ENCODE measurements around the gene CBFA2T3.

CBFA2T3 gene

DNA sequence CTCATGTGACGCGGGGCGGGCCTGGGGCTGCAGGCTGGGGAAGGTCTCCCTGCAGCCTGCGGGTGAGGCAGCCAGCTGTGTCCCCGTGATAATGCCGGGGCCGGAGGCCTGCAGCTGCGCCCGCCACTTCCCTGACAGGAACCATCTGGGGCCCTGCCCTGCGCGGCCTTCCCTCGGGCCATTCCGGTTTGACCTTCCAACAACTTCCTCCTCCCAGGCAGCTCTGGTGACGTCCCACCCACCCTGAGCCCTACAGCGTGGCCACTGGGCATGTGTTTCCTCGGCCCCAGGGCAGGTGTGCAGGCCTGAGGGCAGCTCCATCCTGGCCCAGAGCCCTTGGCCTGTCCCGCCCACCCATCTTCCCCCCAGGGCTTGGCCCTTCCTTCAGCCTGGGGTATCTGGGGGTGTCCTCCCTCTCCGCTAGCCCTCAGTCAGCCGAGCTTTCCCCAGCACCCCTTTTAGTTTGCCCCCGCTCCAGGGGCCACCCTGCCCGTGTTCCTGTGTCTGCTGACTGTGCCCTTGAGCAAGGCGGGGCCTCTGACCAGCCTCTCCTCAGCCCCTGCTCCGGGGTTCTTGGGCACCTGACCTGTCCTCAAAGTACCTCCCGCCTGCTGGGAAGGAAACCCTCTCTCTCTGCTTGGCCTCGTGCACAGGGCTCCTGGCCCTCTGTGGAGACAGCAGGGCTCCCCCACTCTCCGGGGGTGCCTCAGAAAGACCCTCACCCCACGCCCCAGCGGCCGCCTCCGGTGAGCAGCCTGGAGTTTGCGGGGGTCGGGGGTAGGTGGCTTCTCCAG is at the start of gene CBFA2T3:
Gene CBFA2T3 (minus strand): TSS at position 190 of the 794 bp plus-strand sequence. CDS start 400 bp downstream, outside the sequence.
- peak within 1 kb of the TSS; percentile 9 to 61 for H3K27ac ChIP-seq (ENCODE audit: low read depth in 2 of 2, low read length in 2 of 2)

DNA sequence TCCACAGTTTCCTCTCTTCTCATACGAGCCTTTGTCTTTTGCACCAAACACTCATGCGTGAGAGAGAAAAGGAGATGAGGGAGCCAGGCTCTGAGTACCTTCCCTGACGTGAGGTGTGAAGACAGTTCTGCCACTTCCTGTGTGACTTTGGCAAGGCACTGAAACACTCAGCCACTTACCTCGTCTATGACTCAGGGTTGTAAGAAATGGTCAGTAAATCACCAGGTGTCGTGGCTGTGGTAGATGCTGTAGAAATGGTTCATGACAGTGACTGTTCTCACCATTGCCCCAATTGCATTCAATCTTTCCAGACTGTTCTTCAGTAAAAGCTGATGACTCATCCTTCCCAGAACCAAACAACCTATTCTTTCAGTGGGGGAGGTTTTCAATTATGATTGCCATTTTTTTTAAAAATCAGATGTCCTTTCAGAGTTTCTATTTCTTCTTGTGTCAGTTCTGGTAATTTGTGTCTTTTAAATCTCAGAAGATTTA is 49.2 kb upstream of the CBFA2T3 start:
- Histone ChIP-seq H3K27ac (ENCODE audit: low read depth in 2 of 2, low read length in 2 of 2) (no peak overlapping the region), H3K9me3 (ENCODE audit: control insufficient read depth in 2 of 2, low read length in 2 of 2) (peaks cover 0 to 2% of the 10 kb centered on the region in 2 donors), H3K9ac (ENCODE audit: low read depth in 1 of 2, low read length in 2 of 2) (no peak overlapping the region), H3K4me1 (ENCODE audit: control insufficient read depth in 2 of 2, insufficient read depth in 2 of 2, low read length in 2 of 2) (no peaks in the 10 kb centered on the region), H3K27me3 (ENCODE audit: control insufficient read depth in 2 of 2, insufficient read depth in 2 of 2, low read length in 2 of 2) (no peaks in the 10 kb centered on the region), H3K36me3 (ENCODE audit: control insufficient read depth in 2 of 2, insufficient read depth in 2 of 2, low read length in 2 of 2) (no peaks in the 10 kb centered on the region), H3K4me3 (ENCODE audit: low read length in 2 of 2) (no peak overlapping the region)

More for the DNA sequence above, at the start of gene CBFA2T3:
- Histone ChIP-seq H3K4me3 (ENCODE audit: low read length in 2 of 2) (peak within 1 kb of the TSS; percentile 23 to 52), H3K4me1 (ENCODE audit: control insufficient read depth in 2 of 2, insufficient read depth in 2 of 2, low read length in 2 of 2) (peaks cover 13 to 15% of the 10 kb centered on the region in 2 donors), H3K9me3 (ENCODE audit: control insufficient read depth in 2 of 2, low read length in 2 of 2) (no peaks in the 10 kb centered on the region), H3K36me3 (ENCODE audit: control insufficient read depth in 2 of 2, insufficient read depth in 2 of 2, low read length in 2 of 2) (no peaks in the 10 kb centered on the region), H3K27me3 (ENCODE audit: control insufficient read depth in 2 of 2, insufficient read depth in 2 of 2, low read length in 2 of 2) (peaks cover 4% of the 10 kb centered on the region in 2 donors), H3K9ac (ENCODE audit: low read depth in 1 of 2, low read length in 2 of 2) (no peak within 1 kb of the TSS)

DNA sequence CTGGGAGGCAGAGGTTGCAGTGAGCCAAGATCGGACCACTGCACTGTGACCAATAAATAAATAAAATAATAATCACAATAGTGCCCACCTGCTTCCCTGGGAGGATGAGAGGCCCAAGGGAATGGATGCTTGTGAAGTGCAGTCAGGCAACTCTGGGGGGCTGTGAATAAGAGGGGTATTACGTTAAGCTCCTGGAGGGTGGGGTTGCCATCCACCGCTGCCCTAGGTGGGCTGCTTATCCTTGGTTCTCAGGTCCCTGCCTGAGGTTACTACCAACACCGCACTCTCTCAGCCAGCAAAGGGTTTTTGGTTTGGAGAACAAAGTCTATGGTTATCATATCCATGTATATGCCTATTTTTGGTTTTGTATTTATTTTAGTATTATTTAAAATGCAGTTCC is 48.6 kb upstream of the CBFA2T3 start:
- Histone ChIP-seq H3K9ac (ENCODE audit: low read depth in 1 of 2, low read length in 2 of 2) (no peak overlapping the region), H3K27me3 (ENCODE audit: control insufficient read depth in 2 of 2, insufficient read depth in 2 of 2, low read length in 2 of 2) (no peaks in the 10 kb centered on the region), H3K9me3 (ENCODE audit: control insufficient read depth in 2 of 2, low read length in 2 of 2) (no peaks in the 10 kb centered on the region), H3K27ac (ENCODE audit: low read depth in 2 of 2, low read length in 2 of 2) (no peak overlapping the region), H3K36me3 (ENCODE audit: control insufficient read depth in 2 of 2, insufficient read depth in 2 of 2, low read length in 2 of 2) (no peaks in the 10 kb centered on the region), H3K4me3 (ENCODE audit: low read length in 2 of 2) (no peak overlapping the region), H3K4me1 (ENCODE audit: control insufficient read depth in 2 of 2, insufficient read depth in 2 of 2, low read length in 2 of 2) (no peaks in the 10 kb centered on the region)

DNA sequence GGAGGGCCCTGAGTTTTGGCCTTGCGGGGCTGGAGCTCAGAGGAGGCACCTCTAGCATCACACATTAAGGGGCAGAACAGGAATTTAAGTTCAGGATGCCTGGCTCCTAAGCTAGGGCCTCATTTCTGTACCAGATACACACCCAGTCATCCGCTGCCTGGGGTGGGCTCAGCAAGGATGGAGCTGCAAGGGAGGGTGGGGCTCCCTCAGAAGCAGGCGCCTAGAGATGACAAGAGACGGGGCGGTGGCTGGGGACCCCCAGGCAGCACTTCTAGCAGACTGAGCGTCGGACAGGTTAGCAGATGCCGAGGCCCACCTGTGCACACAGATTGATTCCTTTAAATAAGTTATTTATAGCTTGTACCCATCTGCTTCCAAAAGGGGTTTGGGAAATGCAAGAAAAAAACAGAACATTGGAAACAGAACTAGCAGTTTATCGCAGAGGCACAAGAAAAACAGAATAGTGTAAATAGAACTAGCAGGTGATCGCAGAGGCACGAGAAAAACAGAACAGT is 47.6 kb upstream of the CBFA2T3 start:
- Histone ChIP-seq H3K27ac (ENCODE audit: low read depth in 2 of 2, low read length in 2 of 2) (no peak overlapping the region), H3K36me3 (ENCODE audit: control insufficient read depth in 2 of 2, insufficient read depth in 2 of 2, low read length in 2 of 2) (no peaks in the 10 kb centered on the region), H3K9me3 (ENCODE audit: control insufficient read depth in 2 of 2, low read length in 2 of 2) (no peaks in the 10 kb centered on the region), H3K4me3 (ENCODE audit: low read length in 2 of 2) (no peak overlapping the region), H3K4me1 (ENCODE audit: control insufficient read depth in 2 of 2, insufficient read depth in 2 of 2, low read length in 2 of 2) (no peaks in the 10 kb centered on the region), H3K27me3 (ENCODE audit: control insufficient read depth in 2 of 2, insufficient read depth in 2 of 2, low read length in 2 of 2) (no peaks in the 10 kb centered on the region), H3K9ac (ENCODE audit: low read depth in 1 of 2, low read length in 2 of 2) (no peak overlapping the region)

DNA sequence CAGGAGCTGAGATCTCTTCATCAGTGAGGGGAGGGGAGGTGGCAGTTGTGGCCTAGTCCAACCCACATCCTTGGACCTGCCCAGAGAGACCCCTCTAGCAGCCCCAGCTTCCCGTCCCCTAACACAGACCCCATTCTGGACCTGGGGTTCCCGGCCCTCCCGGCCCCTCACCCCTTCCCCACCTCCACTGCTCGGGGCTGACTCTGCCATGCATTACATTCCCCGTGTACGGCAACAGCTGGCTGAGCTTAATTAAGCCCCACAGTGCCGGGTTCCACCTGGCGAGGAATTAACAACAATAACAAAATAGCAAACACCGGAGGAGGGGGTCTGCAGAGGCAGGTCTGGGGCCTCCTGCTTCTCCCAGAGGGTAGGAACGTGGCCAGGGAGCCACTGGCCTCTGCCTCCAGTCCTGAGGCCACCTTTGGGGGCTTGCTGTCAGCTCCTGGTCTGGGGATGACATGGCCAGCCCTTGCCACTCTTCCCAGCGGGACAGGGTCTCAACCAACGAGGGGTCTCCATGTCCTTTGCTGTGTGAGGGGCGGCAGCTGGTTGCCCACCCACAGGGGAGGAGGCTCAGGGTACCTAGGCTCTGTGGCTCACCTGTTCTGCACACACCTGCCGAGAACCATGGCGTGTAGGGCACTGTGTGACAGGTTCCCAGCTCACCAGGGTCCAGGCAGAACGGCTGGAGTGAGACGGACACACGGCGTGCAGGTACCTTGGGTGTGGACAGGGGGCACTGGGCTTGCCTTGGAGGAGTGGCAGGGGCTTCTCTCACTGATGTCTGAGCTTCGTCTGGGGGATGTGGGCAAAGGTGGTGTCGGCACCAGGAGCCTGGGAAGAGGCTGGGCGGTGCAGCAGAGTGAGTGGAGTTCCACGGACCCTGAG is 46.9 kb upstream of the CBFA2T3 start:
- no peak overlapping the region for H3K27ac ChIP-seq (ENCODE audit: low read depth in 2 of 2, low read length in 2 of 2)
- H3K27me3 ChIP-seq (ENCODE audit: control insufficient read depth in 2 of 2, insufficient read depth in 2 of 2, low read length in 2 of 2): no peaks in the 10 kb centered on the region

DNA sequence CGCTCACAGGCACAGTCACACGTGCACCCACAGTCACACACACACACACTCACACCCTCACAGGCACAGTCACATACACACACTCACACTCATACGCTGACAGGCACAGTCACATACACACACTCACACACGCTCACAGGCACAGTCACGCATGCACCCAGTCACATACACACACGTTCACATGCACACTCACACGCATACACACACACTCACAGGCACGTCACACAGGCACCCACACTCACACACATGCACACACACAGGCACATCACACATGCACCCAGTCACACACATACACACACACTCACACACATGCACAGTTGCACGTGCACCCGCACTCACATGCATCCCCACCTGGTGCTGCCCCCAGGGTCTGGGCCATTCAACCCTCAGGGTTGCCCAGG is 46.1 kb upstream of the CBFA2T3 start:
- Histone ChIP-seq H3K9ac (ENCODE audit: low read depth in 1 of 2, low read length in 2 of 2) (no peak overlapping the region), H3K9me3 (ENCODE audit: control insufficient read depth in 2 of 2, low read length in 2 of 2) (no peaks in the 10 kb centered on the region), H3K27me3 (ENCODE audit: control insufficient read depth in 2 of 2, insufficient read depth in 2 of 2, low read length in 2 of 2) (peaks cover 0 to 2% of the 10 kb centered on the region in 2 donors), H3K4me1 (ENCODE audit: control insufficient read depth in 2 of 2, insufficient read depth in 2 of 2, low read length in 2 of 2) (no peaks in the 10 kb centered on the region), H3K27ac (ENCODE audit: low read depth in 2 of 2, low read length in 2 of 2) (no peak overlapping the region), H3K4me3 (ENCODE audit: low read length in 2 of 2) (no peak overlapping the region), H3K36me3 (ENCODE audit: control insufficient read depth in 2 of 2, insufficient read depth in 2 of 2, low read length in 2 of 2) (no peaks in the 10 kb centered on the region)

More for the DNA sequence above, 46.9 kb upstream of the CBFA2T3 start:
- Histone ChIP-seq H3K9me3 (ENCODE audit: control insufficient read depth in 2 of 2, low read length in 2 of 2) (no peaks in the 10 kb centered on the region), H3K4me3 (ENCODE audit: low read length in 2 of 2) (no peak overlapping the region), H3K9ac (ENCODE audit: low read depth in 1 of 2, low read length in 2 of 2) (no peak overlapping the region), H3K36me3 (ENCODE audit: control insufficient read depth in 2 of 2, insufficient read depth in 2 of 2, low read length in 2 of 2) (no peaks in the 10 kb centered on the region), H3K4me1 (ENCODE audit: control insufficient read depth in 2 of 2, insufficient read depth in 2 of 2, low read length in 2 of 2) (no peaks in the 10 kb centered on the region)

DNA sequence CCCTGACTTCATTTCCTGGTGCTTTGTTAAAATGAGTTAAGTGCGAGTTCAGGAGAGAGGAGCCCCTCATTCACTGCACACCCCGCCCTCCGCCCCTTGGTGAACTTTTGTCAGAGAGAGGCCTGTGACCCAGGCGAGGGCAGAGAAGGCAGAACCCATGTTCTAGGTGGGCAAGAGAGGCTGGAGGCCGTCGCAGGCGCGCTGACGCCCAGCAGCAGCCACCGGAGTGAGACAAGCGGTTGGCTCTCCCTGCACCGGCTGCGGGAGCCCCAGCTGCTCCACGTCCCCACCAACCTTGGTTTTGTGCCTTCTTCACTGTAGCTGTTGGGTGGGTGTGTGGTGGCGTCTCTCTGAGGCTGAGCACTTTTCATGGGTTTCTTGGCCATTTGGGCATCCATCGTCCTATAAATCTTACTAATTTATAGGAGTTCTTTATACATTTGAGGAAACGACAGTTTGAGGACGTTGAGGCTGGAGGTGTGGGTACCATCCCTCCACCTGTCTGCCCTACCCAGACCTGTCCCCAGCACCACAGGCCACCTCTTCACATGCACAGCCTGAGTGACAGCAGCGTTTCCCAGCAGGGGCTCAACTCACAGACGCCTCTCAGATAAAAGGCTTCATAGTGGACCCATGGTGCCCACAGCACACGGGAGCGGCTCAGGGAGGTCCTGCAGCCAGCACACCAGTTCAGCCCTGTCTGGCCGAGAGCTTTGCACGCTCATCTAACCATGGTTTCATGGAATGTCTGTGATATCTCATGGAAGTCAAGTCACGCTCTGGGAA is 45.2 kb upstream of the CBFA2T3 start:
- H3K4me3 ChIP-seq (ENCODE audit: low read length in 2 of 2): no peak overlapping the region
- H3K27me3 ChIP-seq (ENCODE audit: control insufficient read depth in 2 of 2, insufficient read depth in 2 of 2, low read length in 2 of 2): peaks cover 0 to 2% of the 10 kb centered on the region in 2 donors
- H3K9me3 ChIP-seq (ENCODE audit: control insufficient read depth in 2 of 2, low read length in 2 of 2): no peaks in the 10 kb centered on the region
- H3K27ac ChIP-seq (ENCODE audit: low read depth in 2 of 2, low read length in 2 of 2): no peak overlapping the region
- no peak overlapping the region for H3K9ac ChIP-seq (ENCODE audit: low read depth in 1 of 2, low read length in 2 of 2)
- no peaks in the 10 kb centered on the region for H3K4me1 ChIP-seq (ENCODE audit: control insufficient read depth in 2 of 2, insufficient read depth in 2 of 2, low read length in 2 of 2)
- H3K36me3 ChIP-seq (ENCODE audit: control insufficient read depth in 2 of 2, insufficient read depth in 2 of 2, low read length in 2 of 2): no peaks in the 10 kb centered on the region

DNA sequence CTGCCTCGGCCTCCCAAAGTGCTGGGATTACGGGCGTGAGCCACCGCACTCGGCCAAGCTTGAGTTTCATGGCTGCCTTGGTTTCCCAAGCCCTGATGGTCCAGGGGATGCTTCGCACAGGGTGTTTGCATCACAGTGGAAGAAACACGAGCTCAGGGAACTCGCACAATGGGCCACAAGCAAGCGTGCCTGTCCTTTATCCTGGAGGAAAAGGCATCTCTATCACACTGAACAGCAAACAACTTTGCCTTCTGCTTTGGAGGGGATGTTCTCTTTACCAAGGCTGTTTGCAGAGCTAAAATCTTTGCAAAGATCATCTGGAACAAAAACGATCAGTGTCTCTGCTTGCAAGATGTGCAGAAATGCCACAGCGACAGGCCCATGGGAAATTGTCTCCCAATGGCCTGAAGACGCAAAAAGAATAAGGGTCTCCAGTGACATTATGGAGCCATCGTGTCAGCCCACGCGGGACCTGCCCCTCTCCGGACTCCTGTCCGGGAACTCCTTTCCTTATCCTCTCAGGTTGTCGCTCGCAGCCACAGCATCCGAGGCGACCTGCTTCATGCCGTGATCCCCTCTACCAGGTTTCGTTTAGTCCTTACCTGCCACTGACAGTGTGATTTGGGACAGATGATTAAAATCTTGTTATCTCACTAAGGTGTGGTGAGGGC is 44.1 kb upstream of the CBFA2T3 start:
- no peak overlapping the region for H3K27ac ChIP-seq (ENCODE audit: low read depth in 2 of 2, low read length in 2 of 2)
- no peak overlapping the region for H3K4me3 ChIP-seq (ENCODE audit: low read length in 2 of 2)
- H3K36me3 ChIP-seq (ENCODE audit: control insufficient read depth in 2 of 2, insufficient read depth in 2 of 2, low read length in 2 of 2): no peaks in the 10 kb centered on the region
- no peaks in the 10 kb centered on the region for H3K9me3 ChIP-seq (ENCODE audit: control insufficient read depth in 2 of 2, low read length in 2 of 2)
- no peak overlapping the region for H3K9ac ChIP-seq (ENCODE audit: low read depth in 1 of 2, low read length in 2 of 2)
- peaks cover 0 to 2% of the 10 kb centered on the region in 2 donors for H3K27me3 ChIP-seq (ENCODE audit: control insufficient read depth in 2 of 2, insufficient read depth in 2 of 2, low read length in 2 of 2)
- H3K4me1 ChIP-seq (ENCODE audit: control insufficient read depth in 2 of 2, insufficient read depth in 2 of 2, low read length in 2 of 2): no peaks in the 10 kb centered on the region

Measured in mucosa of rectum (tissue), 2 donors.